ENCODE measurements around the gene PTPN3.

DNA sequence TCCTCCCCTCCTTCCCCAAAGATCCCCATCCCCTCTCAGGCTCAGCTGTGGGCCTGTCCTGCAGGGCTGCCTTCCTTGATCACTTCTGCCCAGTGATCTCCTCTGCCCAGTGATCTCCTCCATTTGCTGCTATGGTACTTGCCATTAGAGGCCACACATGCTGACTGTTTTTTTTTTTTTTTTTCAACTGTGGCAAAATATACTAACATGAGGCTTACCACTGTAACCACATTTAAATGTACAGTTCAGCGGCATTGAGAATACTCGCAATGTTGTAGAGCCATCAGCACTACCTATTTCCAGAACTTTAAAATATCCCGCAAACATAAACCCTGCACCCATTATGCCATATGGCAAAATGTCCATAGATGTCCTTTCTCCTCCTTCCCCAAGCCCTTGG is 115.5 kb downstream of the PTPN3 start:
- TF ChIP-seq ZNF274 (IDR thresholded peaks at IDR 0.05; ENCODE audit: low read depth, low read length) = no peak
- TF ChIP-seq SUZ12 (IDR thresholded peaks at IDR 0.05; ENCODE audit: extremely low read depth, insufficient read depth, insufficient read length) = no peak
- no peak for TF ChIP-seq YY1 (IDR thresholded peaks at IDR 0.05; ENCODE audit: insufficient read depth, insufficient read length)
